HG03442 (cell line): Measurements from ENCODE around the gene SETBP1.

Experiments used
- ATAC-seq: cut with Tn5 transposase; IDR thresholded peaks from one replicate; pipeline ENCODE4 v1.9.1; 2021; ENCODE audit warnings: mild to moderate bottlenecking, moderate library complexity; ENCODE audit not compliant: unreplicated experiment

The SETBP1 gene

DNA sequence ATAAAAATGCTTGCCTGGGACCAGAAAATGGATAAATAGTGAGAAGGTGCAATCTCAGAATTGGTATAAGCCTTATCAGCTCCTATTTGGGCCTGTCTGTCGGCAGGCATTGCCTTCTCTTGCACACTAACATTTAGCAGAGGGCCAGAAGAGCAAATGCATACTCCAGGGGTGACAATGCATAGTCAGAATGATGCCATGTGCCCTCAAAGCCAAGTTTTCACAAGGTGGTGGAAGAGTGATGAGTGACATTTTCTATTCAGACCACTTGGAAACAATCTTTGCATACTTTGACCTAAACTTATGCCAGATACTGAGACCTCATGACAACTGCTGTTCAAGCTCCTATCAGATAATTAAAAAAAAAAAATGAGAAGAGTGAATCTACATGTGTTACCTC is 276.3 kb downstream of the SETBP1 start:
- ATAC-seq: no peak

DNA sequence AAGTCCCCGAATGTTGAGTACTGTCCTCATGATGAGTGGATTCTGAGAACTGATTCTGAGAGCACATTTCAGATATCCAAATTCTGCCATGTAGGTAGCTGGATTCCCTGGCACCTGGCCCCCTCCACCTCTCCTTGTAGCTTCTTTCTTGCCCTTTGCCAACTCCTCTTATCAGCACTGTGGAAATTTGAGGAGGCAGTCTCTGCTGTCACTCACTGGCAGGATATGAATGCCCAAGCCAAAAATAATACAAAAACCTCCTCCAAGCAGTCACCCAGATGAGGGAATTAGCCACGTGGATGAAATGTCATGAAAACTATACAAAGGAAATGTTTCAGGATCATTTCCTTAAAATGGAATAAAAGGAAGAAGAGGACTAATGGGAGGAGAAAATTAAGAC is 276.8 kb downstream of the SETBP1 start:
- no peak for ATAC-seq

DNA sequence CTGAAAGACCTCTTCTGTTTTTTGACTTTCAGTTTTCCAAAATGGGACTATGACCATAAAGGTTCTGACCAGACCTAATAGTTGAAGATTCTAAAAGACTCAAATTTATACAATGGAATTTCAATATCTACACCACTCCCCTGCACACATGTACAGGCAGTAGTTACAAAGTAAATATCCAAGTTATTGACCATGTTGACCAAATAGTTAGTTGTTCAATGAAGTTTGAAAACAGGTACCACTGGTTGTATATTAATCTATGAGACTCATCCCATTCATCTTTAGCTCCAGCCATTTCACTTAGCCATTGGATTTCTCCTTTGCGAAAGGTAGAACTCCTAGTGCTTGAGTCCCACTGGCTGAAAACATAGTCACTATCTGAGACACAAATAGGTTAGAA is 277.4 kb downstream of the SETBP1 start:
- ATAC-seq: no peak

DNA sequence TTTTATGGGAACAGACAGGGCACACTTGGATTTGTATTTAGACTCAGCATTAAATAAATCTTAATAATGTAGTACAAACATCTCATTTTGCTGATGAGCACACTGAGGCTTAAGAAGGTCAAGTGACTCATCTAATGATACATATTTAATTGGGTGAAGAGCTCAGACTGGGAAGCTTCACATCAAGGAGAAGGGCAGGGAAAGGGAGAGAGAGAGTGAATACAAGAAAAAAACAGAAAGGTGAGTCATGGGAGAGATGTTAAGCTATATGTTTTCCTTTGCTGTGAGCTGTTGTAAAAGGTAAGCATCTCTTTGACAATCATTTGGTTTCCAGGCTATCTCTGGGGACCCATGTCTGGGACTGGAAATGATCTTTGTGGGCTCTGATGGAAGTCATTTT is 277.8 kb downstream of the SETBP1 start:
- ATAC-seq: no peak

DNA sequence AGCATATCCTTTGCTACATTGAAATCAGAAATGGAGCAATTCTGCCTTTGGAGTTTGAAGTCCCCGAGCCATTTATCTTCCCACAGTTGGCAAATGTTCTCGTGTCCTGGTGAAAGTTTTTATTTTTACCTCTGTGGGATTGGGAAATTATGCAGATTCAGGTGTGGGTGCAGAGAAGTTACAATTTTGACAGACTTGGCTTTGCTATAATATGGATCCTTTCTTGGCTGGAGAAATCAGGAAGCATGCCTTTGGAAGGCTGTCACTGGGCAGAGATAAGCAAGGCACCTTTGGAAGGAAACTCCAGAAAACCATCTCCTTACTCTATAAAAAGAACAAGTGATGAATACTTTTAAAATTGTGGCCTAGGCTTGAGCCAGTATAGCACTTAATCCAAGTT is 278.3 kb downstream of the SETBP1 start:
- no peak for ATAC-seq

DNA sequence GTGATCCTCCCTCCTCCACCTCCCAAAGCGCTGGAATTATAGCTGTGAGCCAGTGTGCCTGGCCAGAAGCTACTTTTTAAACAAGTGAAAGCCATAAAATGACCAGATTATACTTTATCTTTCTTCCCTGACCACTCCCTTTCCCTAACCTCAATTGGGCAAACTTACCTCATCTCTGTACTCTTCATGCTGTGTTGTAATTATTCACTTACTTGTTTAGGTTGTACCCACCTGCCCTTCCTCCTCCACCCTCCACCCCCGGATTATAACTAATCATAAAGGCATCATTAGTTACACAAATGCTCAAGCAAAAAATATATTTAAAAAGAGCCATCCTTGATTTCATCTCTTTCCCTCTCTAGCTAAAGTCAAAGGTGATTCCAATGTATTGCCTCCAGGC is 279.9 kb downstream of the SETBP1 start:
- no peak for ATAC-seq

DNA sequence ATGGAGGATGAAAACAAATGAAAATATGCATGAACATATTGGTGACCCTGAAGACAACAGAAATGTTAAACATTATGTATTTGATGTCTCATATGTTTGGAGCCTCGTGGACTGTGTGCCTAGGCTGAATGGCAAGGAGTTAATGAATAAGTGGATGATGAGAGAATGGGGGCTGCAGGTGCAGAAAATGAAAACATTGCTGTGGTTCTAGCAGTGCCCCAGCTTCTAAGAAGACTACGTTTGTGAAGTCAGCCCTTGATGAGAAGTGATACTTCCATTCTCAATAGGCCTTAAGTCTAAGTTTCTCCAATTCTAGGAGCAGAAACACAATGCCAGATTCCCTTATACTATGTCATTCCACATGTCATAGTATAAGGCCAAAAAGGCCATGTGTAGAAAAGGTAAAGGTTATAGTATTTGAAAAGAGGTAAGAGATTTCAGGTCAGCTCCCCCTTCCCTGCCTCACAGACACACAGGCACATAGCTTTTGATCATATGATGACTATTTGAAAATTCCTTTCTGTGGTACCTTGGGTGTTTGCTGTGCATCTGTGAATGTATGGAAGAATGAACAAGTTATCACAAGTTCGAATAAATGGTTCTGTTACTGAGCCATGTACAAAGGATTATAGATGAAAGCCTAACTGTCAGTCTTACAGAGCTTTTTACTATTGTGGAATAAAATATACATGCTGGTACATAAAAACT is 280.8 kb downstream of the SETBP1 start:
- no peak for ATAC-seq

DNA sequence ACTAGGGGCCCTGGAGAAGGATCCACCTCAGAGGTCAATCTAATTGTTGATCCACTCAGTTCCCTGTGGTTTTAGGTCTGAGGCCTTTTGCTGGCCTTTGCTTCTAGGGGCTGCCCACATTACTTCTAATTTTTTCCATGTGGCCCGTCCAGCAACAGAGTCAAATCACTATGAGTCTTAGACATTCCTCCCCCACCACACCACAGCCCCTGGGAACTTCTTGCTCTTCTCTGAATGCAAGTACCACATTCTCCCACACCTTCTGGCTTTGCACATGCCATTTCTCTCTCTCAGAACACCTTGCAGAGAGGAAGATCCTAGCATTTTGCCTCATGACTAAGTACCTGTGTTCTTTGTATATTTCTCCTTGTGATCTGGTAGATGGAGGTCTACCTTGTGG is 286.9 kb downstream of the SETBP1 start:
- ATAC-seq: no peak

DNA sequence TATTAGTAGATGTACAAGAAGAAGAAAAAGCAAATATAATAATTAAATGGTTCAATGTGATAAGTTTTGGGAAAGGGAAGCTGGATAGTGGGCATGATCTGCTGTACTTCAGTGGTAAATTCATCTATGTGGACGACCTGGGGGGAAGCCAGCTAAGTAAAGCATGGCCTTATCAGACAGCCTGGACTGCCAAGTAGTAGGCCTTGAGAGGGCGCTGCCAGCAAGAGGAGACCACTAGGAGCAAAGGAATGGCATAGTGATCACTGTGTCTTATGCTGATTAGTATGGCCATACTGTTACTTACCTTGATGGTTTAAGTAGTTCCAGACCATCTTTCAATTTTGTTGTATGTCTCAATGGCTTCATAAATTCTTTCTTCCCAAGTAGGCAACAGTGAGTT is 287.6 kb downstream of the SETBP1 start:
- no peak for ATAC-seq

DNA sequence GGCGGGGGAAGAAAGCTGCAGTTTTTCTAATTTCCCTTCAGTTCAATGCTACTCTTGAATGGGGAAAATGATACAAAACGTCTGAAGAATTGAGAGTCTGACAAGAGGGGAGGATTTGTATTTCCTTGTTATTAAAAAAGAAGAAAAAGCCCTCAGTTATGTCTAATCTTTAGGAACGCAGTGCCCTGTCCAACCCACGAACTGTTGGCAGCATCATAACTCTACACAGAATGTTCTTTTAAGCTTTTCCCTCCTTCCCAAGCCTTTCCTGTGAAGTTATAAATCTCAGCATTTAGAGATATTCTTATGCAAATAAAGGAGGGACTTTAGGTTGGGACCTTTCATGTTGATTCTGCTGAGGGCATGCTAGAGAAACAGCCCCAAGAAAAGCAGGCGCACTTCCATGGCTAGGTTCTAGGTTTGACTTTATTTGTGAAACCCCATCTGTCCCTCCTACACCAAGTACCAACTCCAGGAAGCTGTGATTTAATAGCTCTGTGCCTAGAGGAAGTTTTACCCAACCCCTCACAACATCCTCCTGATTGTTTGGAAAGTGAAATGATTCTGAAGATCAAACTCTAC is 288.6 kb downstream of the SETBP1 start:
- no peak for ATAC-seq

DNA sequence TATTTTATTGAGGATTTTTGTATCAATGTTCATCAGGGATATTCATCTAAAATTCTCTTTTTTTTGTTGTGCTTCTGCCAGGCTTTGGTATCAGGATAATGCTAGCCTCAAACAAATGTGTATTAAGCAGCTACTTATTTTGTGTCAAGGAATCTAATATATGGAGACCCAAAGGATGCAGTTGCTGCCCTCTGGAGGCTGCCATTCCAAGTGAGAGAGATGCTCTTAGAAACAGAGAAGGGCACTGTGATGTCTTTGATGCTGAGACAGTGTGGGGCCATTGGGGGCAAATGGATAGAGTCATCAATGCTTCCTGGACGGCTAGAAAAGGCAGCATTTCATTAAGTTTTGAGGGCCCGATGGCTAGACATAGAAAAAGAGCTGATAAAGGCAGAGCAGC is 292.6 kb downstream of the SETBP1 start:
- ATAC-seq: no peak

DNA sequence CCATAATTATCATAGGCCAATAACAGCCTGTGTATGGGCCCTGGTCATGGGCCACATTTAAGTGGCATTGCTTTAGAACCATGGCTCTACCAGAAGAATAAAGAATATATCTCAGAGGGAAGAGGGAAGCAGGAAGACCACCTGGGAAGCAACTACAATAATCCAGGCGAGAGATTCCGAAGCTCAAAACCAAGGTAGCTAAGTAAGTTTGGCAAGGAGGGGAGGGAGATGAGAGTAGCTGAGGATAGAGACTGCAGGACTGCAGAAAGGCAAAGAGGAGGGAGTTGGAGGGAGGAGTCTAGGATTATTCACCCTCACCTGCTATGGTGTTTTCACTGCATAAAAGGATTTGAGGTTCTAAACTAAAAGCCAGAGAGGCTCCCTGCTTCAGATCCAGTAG is 293.5 kb downstream of the SETBP1 start:
- no peak for ATAC-seq

DNA sequence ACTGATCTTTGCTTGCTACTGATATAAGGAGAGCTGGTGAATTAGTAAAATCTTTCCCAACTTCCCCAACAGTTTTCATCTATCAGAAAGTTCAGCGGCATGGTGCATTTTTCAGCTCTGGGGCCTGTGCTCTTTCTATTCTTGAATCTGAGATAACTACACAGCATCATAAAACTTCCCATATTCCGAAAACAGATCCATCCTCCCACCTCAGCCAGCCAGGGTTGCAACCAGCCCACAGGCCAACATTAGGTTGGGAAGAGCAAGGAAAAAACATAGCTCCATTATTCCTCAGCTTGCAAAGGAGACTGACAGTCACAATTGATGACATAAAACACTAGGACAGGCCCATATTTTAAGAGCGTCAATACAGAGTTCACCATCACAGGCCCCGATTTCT is 297.2 kb downstream of the SETBP1 start:
- no peak for ATAC-seq

DNA sequence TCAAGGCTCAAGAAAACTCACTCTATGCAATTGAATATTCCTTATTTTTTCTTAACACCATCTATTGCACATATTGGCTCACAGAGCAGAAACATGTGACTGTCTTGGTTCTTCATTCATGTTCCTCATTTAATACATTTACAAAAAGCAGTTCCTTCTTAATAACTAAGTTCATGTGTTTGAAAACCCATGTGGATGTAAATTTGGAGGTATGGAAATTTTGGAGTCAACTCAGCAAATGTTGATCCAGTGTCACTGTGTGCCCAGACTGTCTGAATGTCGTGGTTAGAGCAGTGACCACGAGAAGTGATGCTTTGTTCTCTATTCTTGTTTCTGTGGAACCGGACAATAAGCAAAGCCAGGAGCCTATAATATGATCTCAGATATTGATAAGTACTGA is 299.1 kb downstream of the SETBP1 start:
- no peak for ATAC-seq

DNA sequence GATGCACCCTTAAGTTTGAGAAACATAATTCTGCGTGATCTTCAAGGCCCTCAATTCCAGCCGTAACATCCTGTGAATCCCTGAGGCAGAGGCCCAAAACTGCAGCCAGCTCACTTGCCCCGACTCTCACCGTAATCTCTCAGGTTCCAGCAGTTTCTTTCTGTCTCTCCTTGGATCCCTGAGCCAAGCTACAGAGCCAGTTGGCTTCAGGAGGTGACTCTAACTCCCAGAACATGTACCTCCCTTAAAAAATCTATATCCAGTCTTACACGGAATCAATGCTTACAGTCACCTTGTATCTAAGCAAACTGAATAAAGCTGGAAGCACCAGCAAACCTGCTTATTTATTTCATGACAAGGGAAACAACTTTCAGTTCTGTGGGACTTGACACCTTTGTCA is 300.4 kb downstream of the SETBP1 start:
- ATAC-seq: no peak

DNA sequence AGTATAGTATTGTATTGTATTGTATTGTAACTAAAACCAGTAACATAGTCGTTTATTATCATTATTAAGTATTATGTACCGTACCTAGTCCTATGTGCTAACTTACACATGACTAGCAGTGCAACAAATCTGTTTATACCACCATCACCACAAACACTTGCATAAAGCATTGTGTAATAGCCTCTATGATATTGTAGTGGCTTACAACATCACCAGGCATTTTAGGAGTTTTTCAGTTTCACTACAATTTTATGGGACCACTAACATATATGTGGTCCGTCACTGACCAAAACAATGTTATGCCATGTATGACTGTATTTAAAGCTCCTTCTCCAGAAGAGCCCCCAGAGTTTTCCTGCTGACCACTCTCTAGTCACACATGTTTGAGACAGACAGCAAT is 306.2 kb downstream of the SETBP1 start:
- no peak for ATAC-seq

DNA sequence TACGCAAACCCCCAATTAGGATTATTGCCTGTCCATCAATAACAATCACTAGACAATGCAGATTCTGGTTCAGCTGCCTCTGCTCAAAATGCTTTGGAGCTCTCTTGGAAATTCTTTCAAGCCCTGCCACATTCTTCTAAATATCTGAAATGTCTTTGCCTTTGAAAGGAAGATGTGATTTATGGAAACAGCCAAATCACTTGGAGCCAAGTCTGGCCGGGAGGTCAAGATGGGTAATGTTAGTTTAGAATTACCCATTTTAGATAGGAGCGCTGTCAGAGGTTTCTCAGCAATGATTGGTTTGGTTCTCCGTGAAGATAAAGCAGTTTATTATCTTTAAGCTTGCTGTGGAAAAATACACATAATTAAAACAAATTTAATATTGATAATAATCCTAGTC is 306.7 kb downstream of the SETBP1 start:
- ATAC-seq: no peak

DNA sequence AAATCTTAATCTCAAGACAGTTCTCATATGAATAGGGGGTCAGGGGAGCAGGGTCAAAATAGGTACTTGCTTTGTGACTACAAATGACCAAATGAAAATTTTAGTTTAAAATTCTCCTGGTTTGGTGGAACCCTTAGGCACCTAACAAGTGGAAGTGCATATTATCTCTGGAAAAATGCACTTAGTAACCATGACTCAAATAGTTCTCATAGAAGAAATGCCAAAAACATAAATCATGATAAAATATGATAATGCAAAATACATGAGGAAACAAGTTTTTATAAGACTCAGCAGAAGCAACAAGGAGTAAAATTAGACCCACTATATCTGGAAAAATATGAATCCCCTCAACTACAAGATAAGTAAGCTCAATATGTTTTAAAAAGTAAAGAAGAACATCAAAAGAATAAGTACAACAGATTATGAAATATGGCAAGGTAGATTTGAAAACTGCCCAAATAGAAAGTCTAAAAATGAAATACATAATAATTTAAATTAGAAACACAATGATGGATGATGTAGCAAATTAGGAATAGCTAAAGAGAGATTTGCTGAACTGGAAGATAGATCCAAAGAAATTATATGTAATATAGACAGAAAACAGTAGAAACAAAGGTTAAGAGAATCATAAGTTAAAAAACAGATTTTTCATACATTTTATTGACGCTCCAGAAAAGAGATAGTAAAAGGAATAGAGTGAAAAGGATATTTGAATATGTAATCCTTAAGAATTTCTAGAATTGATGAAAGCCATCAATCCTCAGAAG is 308.3 kb downstream of the SETBP1 start:
- no peak for ATAC-seq

DNA sequence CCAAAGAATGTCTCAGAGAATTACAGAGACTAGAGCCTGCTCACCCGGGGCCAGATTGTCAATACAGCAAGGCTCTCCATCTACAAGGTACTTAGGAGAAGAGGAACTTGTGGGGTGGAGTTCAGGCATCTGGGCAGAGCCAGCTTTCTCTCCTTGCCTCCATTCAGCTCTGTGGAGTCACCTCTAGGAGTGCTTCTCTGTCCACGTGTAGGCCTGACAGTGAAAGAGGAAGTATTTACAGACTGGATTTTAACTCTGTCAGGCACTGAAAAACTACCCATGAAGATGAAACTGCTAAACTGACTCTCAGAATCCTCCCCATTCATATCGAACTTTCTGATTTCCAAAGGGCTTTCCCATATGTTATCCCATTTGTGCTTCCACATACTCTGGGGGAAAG is 315.6 kb downstream of the SETBP1 start:
- peak; percentile 80 for ATAC-seq

DNA sequence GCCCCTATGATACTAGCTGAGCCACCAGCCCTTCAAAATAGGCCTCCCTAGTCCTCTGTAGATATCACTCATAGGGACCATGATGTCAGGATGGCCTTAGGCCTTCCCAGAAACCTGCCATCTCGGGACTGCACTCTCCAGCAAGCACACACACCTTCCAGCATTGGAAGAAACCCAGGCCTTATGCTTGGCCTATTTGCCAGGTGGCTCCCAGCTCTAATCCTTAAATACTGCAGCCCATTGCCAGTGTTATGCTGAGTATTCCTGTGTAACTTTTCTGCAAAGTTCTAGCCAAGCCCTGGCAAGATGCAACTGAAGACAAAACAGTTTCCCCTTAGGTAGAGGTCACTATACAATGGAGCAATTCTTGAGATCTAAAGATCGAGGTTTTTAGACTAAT is 316.5 kb downstream of the SETBP1 start:
- no peak for ATAC-seq

DNA sequence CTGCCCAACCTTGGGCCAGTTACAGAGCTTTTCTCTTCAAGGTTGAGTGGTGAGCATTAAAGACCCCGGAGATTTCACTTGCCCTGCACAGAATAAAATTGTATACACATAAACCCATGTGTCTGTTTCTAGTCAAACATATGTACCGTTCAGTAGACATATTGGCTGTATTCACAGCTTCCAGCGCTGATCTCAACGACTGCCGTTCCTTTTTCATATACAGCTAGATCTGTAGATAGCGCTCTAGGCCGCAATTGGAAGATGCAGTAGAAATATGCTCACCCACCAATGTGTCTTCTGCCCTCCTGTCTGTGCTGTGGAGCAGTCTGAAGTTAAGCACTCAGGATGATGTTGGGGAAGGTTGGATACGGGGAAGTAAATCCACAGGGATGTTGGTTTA is 317.7 kb downstream of the SETBP1 start:
- no peak for ATAC-seq

DNA sequence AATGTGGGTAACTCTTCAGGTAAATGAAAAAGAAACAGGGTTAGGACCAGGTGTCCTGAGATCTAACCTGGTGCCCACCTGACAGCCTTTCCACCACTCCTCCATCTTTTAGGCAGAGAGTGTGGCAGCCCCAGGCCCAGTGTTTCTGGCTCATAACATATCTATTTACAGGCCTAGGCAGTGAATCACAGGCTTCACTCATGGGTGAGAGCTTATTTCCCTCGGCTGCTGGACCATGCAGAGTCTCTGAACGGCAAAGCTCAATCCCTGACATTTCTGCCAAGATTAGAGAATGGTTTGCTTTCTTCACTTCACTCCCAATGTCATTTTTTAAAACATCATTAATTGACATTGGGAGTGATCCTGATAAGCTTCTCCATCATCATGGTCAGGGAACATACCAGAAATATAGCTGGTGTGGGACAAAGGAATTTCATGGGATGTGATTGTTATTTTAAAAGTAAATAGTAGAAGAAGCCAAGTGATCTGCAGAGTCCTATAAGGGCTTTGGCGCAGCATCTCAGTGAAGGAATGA is 323.9 kb downstream of the SETBP1 start:
- no peak for ATAC-seq
